Upper lobe of left lung (tissue), 6 donors: ENCODE data around the gene MTMR12. TPM values are rescaled to one million over a fixed set of nuclear protein-coding genes. Genes with fewer than 3 reads are reported as not detected.
A peak's percentile ranks its signal among the peaks of the same experiment; 100 is the strongest.

Source experiments
- ATAC-seq, 2 donors: fragments of 200-7000 bp; cut with Tn5 transposase; one replicate each; pipeline ENCODE4 v1.9.1; 2022; ENCODE audit warnings: mild to moderate bottlenecking in 2 of 2, moderate library complexity in 2 of 2; ENCODE audit not compliant: low FRiP score in 2 of 2
- DNase-seq, 2 donors: peaks; one replicate each; pipeline ENCODE4 v3.0.0-alpha.2; 2019 to 2020
- H3K27ac ChIP-seq, 4 donors: fragments of 200-600 bp; sonication (generic); one replicate each; pipeline ENCODE4 v1.5.1; 2016 to 2019
- H3K27me3 ChIP-seq, 4 donors: fragments of 200-600 bp; sonication (generic); one replicate each; pipeline ENCODE4 v1.5.1; 2017 to 2019
- H3K36me3 ChIP-seq, 4 donors: fragments of 200-600 bp; sonication (generic); one replicate each; pipeline ENCODE4 v1.5.1; 2016 to 2019
- H3K4me1 ChIP-seq, 4 donors: fragments of 200-600 bp; sonication (generic); one replicate each; pipeline ENCODE4 v1.5.1; 2018 to 2019
- H3K4me3 ChIP-seq, 4 donors: fragments of 200-600 bp; sonication (generic); one replicate each; pipeline ENCODE4 v1.5.1; 2017 to 2019; ENCODE audit warnings: mild to moderate bottlenecking in 2 of 4, moderate library complexity in 1 of 4
- H3K9me3 ChIP-seq, 4 donors: fragments of 200-600 bp; sonication (generic); one replicate each; pipeline ENCODE4 v1.5.1; 2018 to 2019
- CTCF ChIP-seq, 6 experiments: fragments of 450-650 bp in 4 of 6; fragments of 200-600 bp in 2 of 6; sonication (generic) in 2 of 6; IDR thresholded peaks; one replicate each; pipeline ENCODE4 v1.5.1; 2016 to 2019; ENCODE audit warnings: antibody characterized with exemption in 6 of 6
- EP300 ChIP-seq, 4 donors: sonication (generic); formaldehyde crosslinking; IDR thresholded peaks; one replicate each; pipeline ENCODE4 v1.5.1; 2017; ENCODE audit warnings: antibody characterized with exemption in 4 of 4, control low read depth in 2 of 4
- POLR2A ChIP-seq, 4 donors: fragments of 450-650 bp; IDR thresholded peaks; one replicate each; pipeline ENCODE4 v1.5.1; 2016 to 2017; ENCODE audit warnings: antibody characterized with exemption in 4 of 4, mild to moderate bottlenecking in 2 of 4
- POLR2AphosphoS5 ChIP-seq, 2 donors: sonication (generic); formaldehyde crosslinking; IDR thresholded peaks; one replicate each; pipeline ENCODE4 v1.5.1; 2017; ENCODE audit warnings: antibody characterized with exemption in 2 of 2
- WGBS, 2 donors: methylation state at CpG; one replicate each; pipeline ENCODE4 v1.1.5; 2017 to 2018; 5-methylcytosine and 5-hydroxymethylcytosine counted together
- total RNA-seq, 6 donors: library from RNA; depleted of rRNA in 4 of 6; stranded (reverse); fragments of >200 nt in 4 of 6; gene quantifications; one replicate each; pipeline versions ENCODE4 v1.1.0 to v1.2.1, GENCODE V29; 2016 to 2021
- donor health status: DM: no; HTN: no; CAD: no; lungs with moderate emphysema.
- donor health status: DM: no; HTN: yes; CAD: no; lungs with severe emphysema.

The MTMR12 gene
- total RNA-seq, 6 donors from 2014 or later: 27.2 to 50.8 (median 35.5) TPM

GRCh38 chr5:32244017-32244416, 68.7 kb downstream of the MTMR12 start:
- H3K27me3 ChIP-seq: no peaks in the 10 kb centered on the region
- WGBS, 2 donors: 96 to 98% methylated on average over 6 of the region's 6 CpGs
- DNase-seq: no peak
- no peak overlapping the region for H3K27ac ChIP-seq
- H3K36me3 ChIP-seq: peaks cover 11 to 99% (median 48%) of the 10 kb centered on the region in 4 donors
- no peak for ATAC-seq
- TF ChIP-seq POLR2AphosphoS5 (IDR thresholded peaks at IDR 0.05) (no peak), POLR2A (IDR thresholded peaks at IDR 0.05) (no peak), CTCF (IDR thresholded peaks at IDR 0.05) (no peak)
- H3K9me3 ChIP-seq: no peaks in the 10 kb centered on the region
- no peaks in the 10 kb centered on the region for H3K4me1 ChIP-seq
- no peak overlapping the region for H3K4me3 ChIP-seq

- ATAC-seq (no peak), DNase-seq (no peak)
- TF ChIP-seq POLR2AphosphoS5 (IDR thresholded peaks at IDR 0.05) (no peak), CTCF (IDR thresholded peaks at IDR 0.05) (no peak), POLR2A (IDR thresholded peaks at IDR 0.05) (no peak), EP300 (IDR thresholded peaks at IDR 0.05) (no peak)
- Histone ChIP-seq H3K36me3 (peaks cover 7 to 99% (median 35%) of the 10 kb centered on the region in 4 donors), H3K27me3 (no peaks in the 10 kb centered on the region), H3K4me1 (peaks cover 0 to 6% (median 0%) of the 10 kb centered on the region in 4 donors), H3K4me3 (no peak overlapping the region), H3K9me3 (no peaks in the 10 kb centered on the region), H3K27ac (no peak overlapping the region)
- WGBS, 2 donors: 79 to 88% methylated on average over 7 of the region's 7 CpGs
Observed at GRCh38 chr5:32241034-32241783, 71.5 kb downstream of the MTMR12 start.

- no peak for TF ChIP-seq CTCF (IDR thresholded peaks at IDR 0.05)
- TF ChIP-seq POLR2A (IDR thresholded peaks at IDR 0.05): no peak
- no peak for TF ChIP-seq EP300 (IDR thresholded peaks at IDR 0.05)
Observed at GRCh38 chr5:32239385-32239784, 73.4 kb downstream of the MTMR12 start.

GRCh38 chr5:32233696-32234447, 78.9 kb downstream of the MTMR12 start:
- ATAC-seq (peak; percentile 19 to 72), DNase-seq (peak in 1 of 2 donors; percentile 62)
- 63% methylated on average over 10 of the region's 10 CpGs for WGBS, 2 donors
- no peak overlapping the region for H3K4me3 ChIP-seq
- TF ChIP-seq POLR2A (IDR thresholded peaks at IDR 0.05) (peak in 1 of 4 donors; percentile 7), POLR2AphosphoS5 (IDR thresholded peaks at IDR 0.05) (no peak)
- peak overlapping the region; percentile 52 to 74 (median 64) for H3K27ac ChIP-seq
- peaks cover 3 to 65% (median 24%) of the 10 kb centered on the region in 4 donors for H3K36me3 ChIP-seq
- peaks cover 28 to 34% (median 29%) of the 10 kb centered on the region in 4 donors for H3K4me1 ChIP-seq
- no peaks in the 10 kb centered on the region for H3K9me3 ChIP-seq
- H3K27me3 ChIP-seq: no peaks in the 10 kb centered on the region

More at GRCh38 chr5:32239385-32239784, 73.4 kb downstream of the MTMR12 start:
- Histone ChIP-seq H3K4me3 (no peak overlapping the region), H3K36me3 (peaks cover 7 to 99% (median 29%) of the 10 kb centered on the region in 4 donors), H3K9me3 (no peaks in the 10 kb centered on the region), H3K4me1 (peaks cover 0 to 10% (median 1%) of the 10 kb centered on the region in 4 donors), H3K27me3 (no peaks in the 10 kb centered on the region), H3K27ac (no peak overlapping the region)
- DNase-seq (no peak), ATAC-seq (no peak)
- WGBS, 2 donors: 95% methylated on average over 5 of the region's 5 CpGs

GRCh38 chr5:32233220-32233695, 79.5 kb downstream of the MTMR12 start:
- DNase-seq (no peak), ATAC-seq (peak; percentile 2 to 52)
- peak overlapping the region; percentile 52 to 74 (median 64) for H3K27ac ChIP-seq
- TF ChIP-seq CTCF (IDR thresholded peaks at IDR 0.05): no peak
- no peak overlapping the region for H3K4me3 ChIP-seq
- no peaks in the 10 kb centered on the region for H3K27me3 ChIP-seq
- H3K9me3 ChIP-seq: no peaks in the 10 kb centered on the region
- H3K36me3 ChIP-seq: peaks cover 3 to 62% (median 21%) of the 10 kb centered on the region in 4 donors
- H3K4me1 ChIP-seq: peaks cover 28 to 34% (median 29%) of the 10 kb centered on the region in 4 donors
- WGBS, 2 donors: 53 to 54% methylated on average over 3 of the region's 3 CpGs
